NB4 (cell line): ENCODE data around the gene EXOC7.

Source experiments
- CTCF ChIP-seq: IDR thresholded peaks from one replicate; pipeline ENCODE4 v1.5.1; 2012; ENCODE audit warnings: low read depth, low read length
- MYC ChIP-seq: IDR thresholded peaks from 2 replicates; pipeline ENCODE4 v1.6.1; 2011; ENCODE audit warnings: low read depth, low read length
- POLR2A ChIP-seq: IDR thresholded peaks from 2 replicates; pipeline ENCODE4 v1.6.1; 2011; ENCODE audit warnings: mild to moderate bottlenecking; ENCODE audit not compliant: insufficient read length; ENCODE audit errors: extremely low read depth

- no peak for TF ChIP-seq CTCF
- no peak for TF ChIP-seq MYC
- no peak for TF ChIP-seq POLR2A
Measured at GRCh38 chr17:76036497-76037261, 66.9 kb downstream of the EXOC7 start.
